ENCODE measurements around the gene LPCAT1.
"Not testable (repeated sequence)": the region's sequence is repeated elsewhere in the genome, so short reads cannot be mapped to it uniquely, and the experiment has no call there.

Gene LPCAT1, protein sequence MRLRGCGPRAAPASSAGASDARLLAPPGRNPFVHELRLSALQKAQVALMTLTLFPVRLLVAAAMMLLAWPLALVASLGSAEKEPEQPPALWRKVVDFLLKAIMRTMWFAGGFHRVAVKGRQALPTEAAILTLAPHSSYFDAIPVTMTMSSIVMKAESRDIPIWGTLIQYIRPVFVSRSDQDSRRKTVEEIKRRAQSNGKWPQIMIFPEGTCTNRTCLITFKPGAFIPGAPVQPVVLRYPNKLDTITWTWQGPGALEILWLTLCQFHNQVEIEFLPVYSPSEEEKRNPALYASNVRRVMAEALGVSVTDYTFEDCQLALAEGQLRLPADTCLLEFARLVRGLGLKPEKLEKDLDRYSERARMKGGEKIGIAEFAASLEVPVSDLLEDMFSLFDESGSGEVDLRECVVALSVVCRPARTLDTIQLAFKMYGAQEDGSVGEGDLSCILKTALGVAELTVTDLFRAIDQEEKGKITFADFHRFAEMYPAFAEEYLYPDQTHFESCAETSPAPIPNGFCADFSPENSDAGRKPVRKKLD

DNA sequence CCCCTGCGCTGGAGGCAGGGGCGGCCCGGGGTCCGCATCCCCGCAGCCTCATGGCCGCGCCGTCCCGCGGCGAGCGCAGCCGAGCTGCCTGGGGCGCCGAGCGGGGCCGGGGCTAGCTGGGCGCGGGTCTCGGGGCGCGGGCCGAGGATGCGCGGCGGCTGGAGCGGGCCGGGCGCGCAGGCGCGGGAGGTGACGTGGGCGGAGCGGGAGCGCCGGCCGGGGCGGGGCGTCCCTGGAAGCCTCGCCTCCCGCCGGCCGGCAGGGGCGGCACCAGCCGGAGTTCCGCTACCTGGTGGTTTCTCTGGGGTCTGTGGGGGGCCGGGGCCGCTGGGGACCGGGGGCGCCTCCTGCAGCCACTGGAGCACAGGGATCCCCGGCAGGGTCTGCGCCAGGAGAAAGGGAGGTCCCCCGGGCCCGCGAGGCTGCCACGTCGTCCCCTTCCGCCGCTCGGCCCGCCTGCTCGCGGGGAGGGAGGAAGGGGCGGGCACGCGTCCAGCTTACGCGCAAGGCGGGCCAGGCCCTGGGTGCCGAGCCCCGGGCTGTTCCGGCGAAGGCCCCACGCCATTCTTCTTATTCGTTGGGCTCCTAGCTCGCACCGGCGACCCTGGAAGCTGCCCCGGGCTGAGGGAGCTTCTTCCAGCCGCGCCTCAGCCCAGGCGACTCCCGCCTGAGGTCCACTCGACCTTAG, at the start of gene LPCAT1:
TSS of gene LPCAT1 (minus strand) at position 168 of the 688 bp plus-strand sequence. CDS start at position 52, 116 bp downstream.
- peak; percentile 42 for DNase-seq (ENCODE audit: low spot score)

DNA sequence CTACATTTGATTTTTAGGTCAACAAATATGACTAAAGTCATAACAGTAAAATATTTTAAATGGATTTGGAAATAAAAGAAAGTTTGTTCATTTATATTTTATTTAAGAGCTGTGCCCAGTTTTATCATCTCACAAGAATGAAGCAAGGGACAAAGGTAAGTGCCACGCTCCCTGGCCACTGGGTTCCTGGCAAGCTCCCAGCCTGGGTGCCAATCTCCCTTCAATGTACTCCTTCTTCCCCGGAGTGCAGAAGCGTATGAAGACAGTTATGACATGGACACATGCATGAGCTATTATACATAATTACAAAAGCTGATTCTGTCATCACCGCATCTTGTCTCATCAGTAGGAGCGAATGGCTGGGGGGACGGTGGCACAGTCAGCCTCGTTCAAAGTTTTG, 48.1 kb upstream of the LPCAT1 start:
- not testable (repeated sequence) for DNase-seq (ENCODE audit: low spot score)

DNA sequence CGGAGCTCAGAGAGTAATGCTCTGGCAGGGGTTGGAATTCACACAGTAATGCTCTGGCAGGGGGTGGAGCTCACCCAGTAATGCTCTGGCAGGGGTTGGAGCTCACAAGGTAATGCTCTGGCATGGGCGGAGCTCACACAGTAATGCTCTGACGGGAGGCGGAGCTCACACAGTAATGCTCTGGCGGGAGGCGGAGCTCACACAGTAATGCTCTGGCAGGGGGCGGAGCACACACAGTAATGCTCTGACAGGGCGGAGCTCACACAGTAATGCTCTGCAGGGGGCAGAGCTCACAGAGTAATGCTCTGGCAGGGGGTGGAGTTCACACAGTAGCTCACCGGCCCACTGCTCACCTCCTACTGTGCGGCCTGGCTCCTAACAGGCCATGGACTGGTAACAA, 47.2 kb upstream of the LPCAT1 start:
- DNase-seq (ENCODE audit: low spot score), result no peak

DNA sequence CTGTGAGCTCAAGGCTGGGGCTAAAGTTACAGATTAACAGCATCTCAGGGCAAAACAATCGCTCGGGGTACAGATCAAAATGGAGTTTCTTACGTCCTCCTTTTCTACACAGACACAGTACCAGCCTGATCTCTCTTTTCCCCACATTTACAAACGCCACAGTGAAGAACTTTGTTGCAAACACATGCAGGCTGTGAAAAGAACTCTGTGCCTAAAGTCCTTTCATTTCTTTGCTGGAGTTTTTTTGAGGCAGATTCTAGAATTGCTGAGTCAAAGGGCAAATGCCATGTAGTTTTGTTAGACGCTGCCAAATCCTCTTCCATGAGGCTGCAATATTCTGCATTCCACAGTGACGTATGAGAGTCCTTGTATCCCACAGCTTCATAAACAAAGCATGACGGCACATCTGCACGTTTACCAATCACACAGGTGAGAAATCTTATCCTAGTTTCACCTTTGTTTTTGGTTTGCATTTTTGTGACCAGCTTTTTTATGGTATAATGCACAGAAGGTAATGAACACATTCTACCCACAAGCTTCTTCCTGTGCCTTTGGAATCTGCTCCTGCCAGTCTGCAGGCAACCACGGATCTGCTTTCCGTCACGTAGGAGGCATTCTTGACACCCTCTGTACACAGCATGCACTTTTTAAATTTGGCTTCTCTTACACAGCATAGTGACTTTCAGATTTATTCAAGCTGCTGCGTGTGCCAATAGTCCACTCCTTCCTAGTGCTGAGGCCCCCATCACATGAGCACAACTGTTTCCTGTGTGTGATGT, 44.6 kb upstream of the LPCAT1 start:
- DNase-seq (ENCODE audit: low spot score), result no peak

DNA sequence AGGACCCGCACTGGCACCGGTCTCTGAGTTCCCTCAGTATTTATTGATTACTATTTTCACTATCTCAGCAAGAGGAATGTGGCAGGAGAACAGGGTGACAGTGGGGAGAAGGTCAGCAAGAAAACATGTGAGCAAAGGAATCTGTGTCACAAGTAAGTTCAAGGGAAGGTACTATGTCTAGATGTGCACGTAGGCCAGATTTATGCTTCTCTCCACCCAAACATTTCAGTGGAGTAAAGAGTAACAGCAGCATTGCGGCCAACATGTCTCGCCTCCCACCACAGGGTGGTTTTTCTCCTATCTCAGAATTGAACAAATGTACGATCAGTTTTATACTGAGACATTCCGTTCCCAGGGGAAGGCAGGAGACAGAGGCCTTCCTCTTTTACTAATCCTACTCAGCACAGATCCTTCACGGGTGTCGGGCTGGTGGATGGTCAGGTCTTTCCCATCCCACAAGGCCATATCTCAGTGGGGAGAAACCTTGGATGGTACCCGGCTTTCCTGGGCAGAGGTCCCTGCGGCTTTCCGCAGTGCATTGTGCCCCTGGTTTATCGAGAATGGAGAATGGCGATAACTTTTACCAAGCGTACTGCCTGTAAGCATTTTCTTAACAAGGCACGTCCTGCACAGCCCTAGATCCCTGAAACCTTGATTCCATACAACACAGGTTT, 43.9 kb upstream of the LPCAT1 start:
- DNase-seq (ENCODE audit: low spot score), result not testable (repeated sequence)

DNA sequence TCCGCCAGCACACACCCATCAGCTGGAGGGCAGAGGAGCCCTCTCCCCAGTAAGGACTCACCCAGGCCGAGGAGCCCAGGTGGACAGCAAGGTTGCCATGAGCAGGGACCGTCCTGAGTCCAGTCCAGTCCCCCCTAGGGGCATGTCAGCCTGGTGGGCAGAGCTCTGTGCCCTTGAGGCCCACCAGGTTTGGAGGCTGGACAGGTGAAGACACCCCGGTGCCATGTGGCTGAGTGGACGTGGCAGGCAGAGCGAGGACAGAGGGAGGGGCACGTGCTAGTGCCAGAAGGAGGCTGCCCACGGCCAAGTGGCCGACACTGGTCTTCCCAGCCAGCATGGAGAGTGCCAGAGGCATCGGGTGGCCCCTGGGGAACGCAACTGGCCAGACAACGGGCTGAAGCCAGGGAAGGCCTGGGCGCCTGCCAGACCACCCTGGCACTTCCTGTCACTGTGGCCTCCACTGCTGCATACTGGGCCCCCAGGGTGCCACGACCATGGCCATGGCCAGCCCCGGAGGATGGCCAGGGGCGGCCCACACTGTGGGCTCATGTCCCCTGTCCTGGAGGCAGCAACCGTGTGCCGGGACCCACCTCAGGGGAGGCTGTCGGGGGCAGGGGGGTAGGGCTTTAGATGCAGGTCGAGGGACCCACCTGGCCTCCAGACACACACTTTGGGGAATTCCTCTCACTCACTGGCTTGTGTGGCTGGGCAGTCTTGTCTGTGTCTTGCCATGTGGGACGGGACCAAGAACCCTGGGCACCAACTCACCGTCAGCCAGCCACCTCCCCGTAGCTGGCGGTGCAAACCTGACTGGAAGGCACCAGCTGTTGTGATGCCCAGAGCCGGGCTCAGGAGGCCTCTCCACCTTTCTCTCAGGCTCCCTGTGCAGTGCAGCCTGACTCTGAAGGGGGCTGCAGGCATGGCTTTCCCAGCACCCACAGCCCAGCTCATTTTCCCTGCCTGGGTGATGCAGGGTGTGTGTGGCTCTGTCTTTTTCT, 42.3 kb upstream of the LPCAT1 start:
- DNase-seq (ENCODE audit: low spot score), result no peak

DNA sequence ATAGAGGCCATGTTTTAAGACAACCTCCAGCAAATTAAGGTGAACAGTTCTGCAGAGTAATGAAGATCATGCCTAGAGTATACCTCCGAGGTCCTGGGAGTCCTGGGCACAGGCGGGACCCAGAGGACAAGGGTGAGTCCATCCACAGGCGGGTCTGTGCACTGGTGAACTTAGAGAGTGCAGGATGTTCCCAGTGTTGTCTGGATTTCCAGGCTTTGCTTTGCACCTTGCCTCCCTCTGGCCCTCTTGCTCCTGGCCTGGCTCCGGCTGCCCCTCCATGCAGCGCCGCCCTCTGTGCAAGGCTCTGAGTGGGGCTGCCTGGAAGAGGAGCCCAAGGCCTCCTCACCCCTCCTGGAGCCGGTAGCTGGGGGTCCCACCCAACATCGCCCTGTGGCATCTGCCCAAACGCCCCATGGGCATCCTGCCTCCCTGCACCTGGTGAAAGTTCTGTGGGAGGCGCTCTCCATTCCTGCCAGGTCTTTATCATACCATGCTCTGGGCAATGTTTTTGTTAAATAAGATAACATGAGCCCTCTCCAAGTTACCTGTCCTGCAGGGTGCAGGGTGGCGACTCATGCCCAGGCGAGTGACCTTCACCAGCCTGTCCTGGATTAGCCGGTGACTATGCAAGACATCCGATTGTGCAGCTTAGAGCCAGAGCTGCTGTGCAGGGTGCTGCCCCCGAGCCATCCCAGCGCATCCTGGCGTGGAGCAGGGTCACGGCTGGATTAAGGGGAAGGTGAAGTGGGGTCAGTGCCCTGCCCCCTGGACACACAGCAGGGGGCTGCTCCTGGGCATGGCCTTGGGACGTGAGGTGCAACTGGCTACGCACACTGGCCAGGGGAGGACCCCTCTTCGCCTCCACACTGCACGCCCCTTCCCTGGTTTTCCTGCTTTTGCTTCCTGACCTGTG, 41.3 kb upstream of the LPCAT1 start:
- DNase-seq (ENCODE audit: low spot score), result no peak

DNA sequence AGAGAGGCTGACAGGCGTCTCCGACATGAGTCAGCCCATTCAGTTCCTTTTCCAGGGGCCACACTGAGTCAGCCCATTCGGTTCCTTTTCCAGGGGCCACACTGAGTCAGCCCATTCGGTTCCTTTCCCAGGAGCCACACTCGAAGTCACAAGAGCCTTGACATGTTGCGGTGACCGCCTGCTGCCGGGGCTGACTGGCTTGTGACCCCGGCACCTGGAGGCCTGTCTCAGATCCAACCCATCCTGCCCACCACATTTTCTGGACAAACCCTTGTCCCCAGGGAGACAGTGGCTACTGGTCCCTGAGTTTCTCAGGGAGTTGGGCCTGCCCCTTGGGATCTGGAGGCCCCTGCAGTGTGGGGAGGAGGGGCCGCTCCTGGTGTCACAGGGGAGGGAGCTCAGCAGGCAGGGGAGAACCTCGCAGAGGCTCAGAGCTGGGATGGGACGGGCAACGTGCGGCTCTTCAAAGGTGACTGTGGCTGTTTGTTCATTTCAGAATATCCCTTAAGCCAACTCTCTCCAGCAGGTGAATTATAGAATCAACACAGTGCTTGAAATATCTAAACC, 40.5 kb upstream of the LPCAT1 start:
- DNase-seq (ENCODE audit: low spot score), result no peak

DNA sequence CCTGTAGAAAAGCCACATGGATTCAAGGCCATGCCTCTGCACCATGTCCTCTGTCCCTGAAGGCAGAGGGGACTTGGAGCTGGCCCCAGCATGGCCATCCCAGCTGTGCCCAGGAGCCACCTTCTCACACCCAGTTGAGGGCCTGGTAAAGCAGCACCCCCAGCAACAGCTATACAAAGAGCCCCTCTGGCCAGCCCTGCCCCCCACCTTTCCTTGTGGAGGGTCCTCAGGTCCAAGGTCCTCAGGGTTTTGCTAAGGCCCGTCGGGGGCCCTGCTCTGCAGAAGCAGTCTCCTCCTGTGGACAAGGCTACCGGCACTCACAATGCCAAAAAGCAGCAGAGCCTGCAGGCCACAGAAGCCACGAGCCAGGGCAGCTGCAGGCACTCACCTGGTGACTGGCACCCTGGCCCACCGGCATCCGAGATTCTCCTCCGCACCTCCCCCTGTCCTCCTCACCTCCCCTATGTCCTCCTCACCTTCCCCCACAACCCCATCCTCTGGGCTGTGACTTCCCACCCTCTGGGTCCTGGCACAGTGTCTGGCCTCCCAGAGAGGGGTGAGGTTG, 39.9 kb upstream of the LPCAT1 start:
- DNase-seq (ENCODE audit: low spot score), result no peak

DNA sequence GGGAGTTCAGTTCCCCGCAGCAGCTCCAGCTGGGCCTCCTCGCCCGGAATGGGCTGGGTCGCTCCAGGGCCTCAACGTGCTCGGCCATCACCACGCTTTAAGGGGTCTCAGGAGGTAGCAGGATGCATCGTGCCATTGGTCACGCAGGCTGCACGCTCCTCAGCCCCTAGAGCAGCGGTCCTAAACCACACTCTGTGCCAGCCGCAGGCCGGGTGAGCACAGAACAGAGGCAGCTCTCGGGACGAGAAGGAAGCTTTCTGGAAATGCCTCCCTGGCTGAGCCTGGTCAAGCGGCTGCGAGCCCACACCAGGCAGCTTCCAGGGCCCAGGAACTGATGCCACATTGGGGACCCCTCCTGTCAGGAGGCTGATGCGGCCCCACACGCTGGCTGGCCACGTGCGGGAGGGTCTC, 39.3 kb upstream of the LPCAT1 start:
- no peak for DNase-seq (ENCODE audit: low spot score)

DNA sequence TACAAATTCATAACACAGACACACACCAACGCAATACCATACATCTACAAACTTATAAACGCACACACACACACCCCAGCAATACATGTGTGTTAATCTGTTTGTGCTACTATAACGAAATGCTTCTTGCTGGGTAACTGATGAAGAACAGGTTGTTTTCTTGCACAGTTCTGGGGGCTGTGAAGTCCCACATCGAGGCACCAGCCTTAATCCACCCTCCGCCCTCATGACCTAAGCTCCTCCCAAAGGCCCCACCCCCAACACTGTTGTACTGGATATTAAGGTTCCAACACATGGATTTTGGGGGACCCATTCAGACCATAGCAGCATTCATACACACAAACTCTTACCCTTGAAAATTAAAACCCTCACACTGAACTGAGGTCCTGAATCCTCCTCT, 38.8 kb upstream of the LPCAT1 start:
- DNase-seq (ENCODE audit: low spot score), result no peak

DNA sequence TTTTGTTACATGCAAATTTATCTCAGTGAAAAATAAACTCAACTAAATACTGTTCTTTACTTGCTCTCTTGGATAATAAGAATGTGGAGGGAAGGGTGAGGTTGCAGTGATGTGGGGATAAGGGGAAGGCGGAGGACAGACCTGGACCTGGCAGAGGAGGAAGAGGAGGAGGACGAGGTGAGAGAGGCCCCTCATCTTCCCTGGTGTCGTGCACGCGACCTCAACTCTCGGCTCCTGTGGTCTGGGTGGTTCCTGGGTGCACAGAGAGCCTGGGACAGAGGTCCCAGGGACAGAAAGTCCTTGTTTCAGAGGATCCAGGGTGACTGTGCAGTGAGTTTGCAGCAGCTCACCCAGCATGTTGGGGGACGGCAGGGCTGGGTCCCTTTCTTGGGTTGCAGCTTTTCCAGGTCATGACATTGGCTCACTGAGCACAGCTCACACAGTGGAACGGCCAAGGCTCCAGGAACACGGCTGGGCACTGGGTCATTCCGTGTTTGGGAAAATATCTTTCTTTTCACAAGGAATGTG, 37.7 kb upstream of the LPCAT1 start:
- DNase-seq (ENCODE audit: low spot score), result no peak

DNA sequence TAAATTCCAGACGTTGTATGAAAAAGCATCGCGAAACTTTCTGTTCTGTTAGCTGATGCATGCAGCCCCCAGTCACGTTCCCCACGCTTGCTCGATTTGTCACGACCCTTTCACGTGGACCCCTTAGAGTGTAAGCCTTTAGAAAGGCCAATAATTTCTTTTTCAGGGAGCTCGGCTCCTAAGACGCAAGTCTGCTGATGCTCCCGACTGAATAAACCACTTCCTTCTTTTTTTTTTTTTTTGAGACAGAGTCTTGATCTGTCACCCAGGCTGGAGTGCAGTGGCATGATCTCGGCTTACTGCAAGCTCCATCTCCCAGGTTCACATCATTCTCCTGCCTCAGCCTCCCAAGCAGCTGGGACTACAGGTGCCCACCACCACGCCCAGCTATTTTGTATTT, 36.7 kb upstream of the LPCAT1 start:
- not testable (repeated sequence) for DNase-seq (ENCODE audit: low spot score)

DNA sequence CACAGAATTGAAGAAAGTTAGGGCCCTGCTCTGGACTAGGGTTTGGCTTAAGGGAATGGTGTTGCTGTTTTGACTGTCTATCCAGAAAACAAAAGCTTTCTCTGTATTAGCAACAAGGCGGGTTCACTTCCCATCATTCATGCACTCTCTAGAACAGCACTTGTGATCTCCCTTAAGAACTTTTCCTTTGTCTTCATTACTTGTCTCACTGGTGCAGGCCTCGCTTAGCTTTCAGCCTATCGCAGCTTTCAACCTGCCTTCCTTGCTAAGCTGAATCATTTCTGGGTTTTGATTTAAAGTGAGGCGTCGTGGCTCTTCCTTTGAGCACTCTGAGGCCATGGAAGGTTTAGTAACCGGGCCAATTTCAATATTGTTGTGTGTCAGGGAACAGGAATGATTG, 35.2 kb upstream of the LPCAT1 start:
- peak; percentile 26 for DNase-seq (ENCODE audit: low spot score)

DNA sequence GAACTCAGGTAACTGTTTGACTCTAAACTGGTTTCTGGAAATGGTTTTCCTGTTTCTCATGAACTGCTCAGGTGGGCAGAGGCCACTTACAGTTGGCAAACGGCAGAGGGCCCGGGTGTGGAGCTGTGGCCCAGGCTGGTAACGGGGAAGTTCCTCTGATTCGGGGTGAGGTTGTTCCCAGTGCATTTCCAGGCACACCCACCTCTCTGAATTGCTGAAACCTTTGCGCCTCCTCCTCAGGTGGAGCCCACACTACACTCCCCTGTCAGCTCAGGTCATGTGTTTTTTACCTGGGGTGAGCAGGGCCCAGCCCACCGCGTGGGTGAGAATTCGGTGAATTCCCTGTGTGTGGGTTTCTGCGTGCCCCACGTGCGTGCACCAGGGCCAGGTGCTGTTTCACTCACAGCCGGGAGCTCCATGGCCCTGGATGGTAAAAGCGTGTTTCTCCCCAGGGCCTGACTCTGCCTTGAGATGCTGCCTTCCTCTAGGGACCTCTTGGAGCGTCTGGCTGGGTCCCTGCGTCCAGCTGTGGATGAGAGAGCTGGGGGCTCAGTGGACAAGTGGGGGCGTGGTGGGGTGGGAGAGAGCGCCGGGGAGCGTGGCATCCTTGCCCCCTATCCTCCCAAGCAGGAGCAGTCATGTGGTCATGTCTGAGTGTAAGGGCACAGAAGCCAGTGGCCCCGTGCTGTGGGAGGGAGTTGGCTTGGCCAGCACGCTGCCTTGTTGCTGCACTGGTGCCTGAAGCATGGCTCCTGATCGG, 33.5 kb upstream of the LPCAT1 start:
- no peak for DNase-seq (ENCODE audit: low spot score)

DNA sequence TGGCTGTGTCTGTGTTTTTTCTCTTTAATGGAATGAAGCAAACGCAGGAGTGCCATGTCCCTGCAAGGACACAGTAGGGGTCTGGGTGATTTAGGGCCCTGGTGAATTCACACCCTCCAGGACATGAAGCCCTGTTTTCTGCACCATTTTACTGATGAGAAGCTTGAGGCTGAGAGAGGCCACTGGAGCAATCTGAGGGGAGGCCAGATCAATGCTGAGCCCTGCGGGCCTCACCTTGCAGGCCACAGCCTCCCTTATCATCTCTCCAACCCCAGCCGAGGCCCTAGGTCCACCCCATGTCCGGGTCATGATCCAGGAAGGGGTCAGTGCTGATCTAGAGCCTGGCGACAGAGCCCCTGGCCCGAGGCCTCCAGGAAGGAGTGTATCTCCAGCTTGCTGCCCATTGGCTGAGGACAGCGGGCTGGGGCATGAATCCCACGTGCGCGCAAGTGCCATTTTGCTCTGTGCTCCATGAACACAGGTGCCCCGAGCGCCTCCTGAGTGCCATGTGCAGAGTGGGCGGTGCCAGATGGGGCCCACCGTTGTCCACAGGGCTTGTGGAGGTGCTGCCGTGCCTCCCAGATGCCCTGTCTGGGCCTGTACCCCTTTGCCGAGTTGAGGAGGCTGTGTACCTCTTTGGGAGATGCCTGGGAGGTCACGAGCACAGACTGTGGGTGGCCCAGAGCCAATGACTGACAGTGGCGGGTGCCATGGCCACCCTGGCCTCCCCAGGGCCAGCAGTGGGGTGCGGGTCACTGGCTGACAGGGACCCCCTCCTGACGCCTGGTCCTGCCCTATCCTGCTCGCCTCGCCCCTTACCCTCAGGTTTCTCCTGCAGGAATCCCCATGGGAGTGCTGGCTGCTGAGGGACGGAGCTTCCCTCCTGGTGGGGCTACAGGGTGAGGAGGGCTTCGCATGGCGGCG, 32.3 kb upstream of the LPCAT1 start:
- no peak for DNase-seq (ENCODE audit: low spot score)

Data from COLO829 (cell line).